ENCODE measurements around the gene CDY2A.
"Not testable (repeated sequence)": the region's sequence is repeated elsewhere in the genome, so short reads cannot be mapped to it uniquely, and the experiment has no call there.

CDY2A gene

GRCh38 chrY:18044990-18045389 lies 19.4 kb downstream of the CDY2A start:
- not testable (repeated sequence) for H3K9me3 ChIP-seq (ENCODE audit: control insufficient read depth, insufficient read depth, low read length); H3K79me2 ChIP-seq (ENCODE audit: control insufficient read depth, low read length); H3F3A ChIP-seq (ENCODE audit: control insufficient read depth, insufficient read depth); H3K4me1 ChIP-seq (ENCODE audit: control insufficient read depth, low read length); H3K27me3 ChIP-seq (ENCODE audit: control insufficient read depth, low read length); H3K27ac ChIP-seq (ENCODE audit: low read depth, low read length); H3K4me3 ChIP-seq (ENCODE audit: low read length); H3K4me2 ChIP-seq (ENCODE audit: low read length); H4K20me1 ChIP-seq (ENCODE audit: control insufficient read depth, insufficient read depth, low read depth, low read length); H3K9me2 ChIP-seq (replicated peaks; ENCODE audit: control insufficient read depth, low read length); H3K36me3 ChIP-seq (ENCODE audit: control insufficient read depth, low read length)

GRCh38 chrY:18048149-18049040 lies 22.8 kb downstream of the CDY2A start:
- not testable (repeated sequence) for H3K79me2 ChIP-seq (ENCODE audit: control insufficient read depth, low read length); H4K20me1 ChIP-seq (ENCODE audit: control insufficient read depth, insufficient read depth, low read depth, low read length); H3K27ac ChIP-seq (ENCODE audit: low read depth, low read length); H3K9me3 ChIP-seq (ENCODE audit: control insufficient read depth, insufficient read depth, low read length); H3K9me2 ChIP-seq (replicated peaks; ENCODE audit: control insufficient read depth, low read length); H3K4me1 ChIP-seq (ENCODE audit: control insufficient read depth, low read length); H3K4me3 ChIP-seq (ENCODE audit: low read length); H3F3A ChIP-seq (ENCODE audit: control insufficient read depth, insufficient read depth); H3K27me3 ChIP-seq (ENCODE audit: control insufficient read depth, low read length); H3K36me3 ChIP-seq (ENCODE audit: control insufficient read depth, low read length); H3K4me2 ChIP-seq (ENCODE audit: low read length)

GRCh38 chrY:18049061-18049460 lies 23.5 kb downstream of the CDY2A start:
- H4K20me1 ChIP-seq (ENCODE audit: control insufficient read depth, insufficient read depth, low read depth, low read length); H3K79me2 ChIP-seq (ENCODE audit: control insufficient read depth, low read length); H3K9me2 ChIP-seq (replicated peaks; ENCODE audit: control insufficient read depth, low read length); H3K27me3 ChIP-seq (ENCODE audit: control insufficient read depth, low read length); H3F3A ChIP-seq (ENCODE audit: control insufficient read depth, insufficient read depth); H3K27ac ChIP-seq (ENCODE audit: low read depth, low read length); H3K4me1 ChIP-seq (ENCODE audit: control insufficient read depth, low read length); H3K9me3 ChIP-seq (ENCODE audit: control insufficient read depth, insufficient read depth, low read length); H3K36me3 ChIP-seq (ENCODE audit: control insufficient read depth, low read length); H3K4me3 ChIP-seq (ENCODE audit: low read length); H3K4me2 ChIP-seq (ENCODE audit: low read length): not testable (repeated sequence)

- H4K20me1 ChIP-seq (ENCODE audit: control insufficient read depth, insufficient read depth, low read depth, low read length); H3K9me3 ChIP-seq (ENCODE audit: control insufficient read depth, insufficient read depth, low read length); H3K4me2 ChIP-seq (ENCODE audit: low read length); H3K4me1 ChIP-seq (ENCODE audit: control insufficient read depth, low read length); H3K9me2 ChIP-seq (replicated peaks; ENCODE audit: control insufficient read depth, low read length); H3K4me3 ChIP-seq (ENCODE audit: low read length); H3F3A ChIP-seq (ENCODE audit: control insufficient read depth, insufficient read depth); H3K27me3 ChIP-seq (ENCODE audit: control insufficient read depth, low read length); H3K79me2 ChIP-seq (ENCODE audit: control insufficient read depth, low read length); H3K27ac ChIP-seq (ENCODE audit: low read depth, low read length); H3K36me3 ChIP-seq (ENCODE audit: control insufficient read depth, low read length): not testable (repeated sequence)
Observed at GRCh38 chrY:18056473-18056872, 30.9 kb downstream of the CDY2A start.

GRCh38 chrY:18073464-18073863 lies 47.9 kb downstream of the CDY2A start:
- H3K9me3 ChIP-seq (ENCODE audit: control insufficient read depth, insufficient read depth, low read length); H3K36me3 ChIP-seq (ENCODE audit: control insufficient read depth, low read length); H3K4me2 ChIP-seq (ENCODE audit: low read length); H3K4me1 ChIP-seq (ENCODE audit: control insufficient read depth, low read length); H4K20me1 ChIP-seq (ENCODE audit: control insufficient read depth, insufficient read depth, low read depth, low read length); H3K4me3 ChIP-seq (ENCODE audit: low read length); H3K79me2 ChIP-seq (ENCODE audit: control insufficient read depth, low read length); H3F3A ChIP-seq (ENCODE audit: control insufficient read depth, insufficient read depth); H3K27me3 ChIP-seq (ENCODE audit: control insufficient read depth, low read length); H3K9me2 ChIP-seq (replicated peaks; ENCODE audit: control insufficient read depth, low read length); H3K27ac ChIP-seq (ENCODE audit: low read depth, low read length): not testable (repeated sequence)

All from DOHH2 (cell line).